HG02938 (cell line): ENCODE results near the gene RNF167.
"Not testable (repeated sequence)": the region's sequence is repeated elsewhere in the genome, so short reads cannot be mapped to it uniquely, and the experiment has no call there.

Experiments
- ATAC-seq: cut with Tn5 transposase; IDR thresholded peaks from one replicate; pipeline ENCODE4 v1.9.1; 2021; ENCODE audit warnings: mild to moderate bottlenecking, moderate library complexity; ENCODE audit not compliant: unreplicated experiment

The RNF167 gene

GRCh38 chr17:4901648-4902344 is 38.3 kb upstream of the RNF167 start:
- no peak for ATAC-seq

DNA sequence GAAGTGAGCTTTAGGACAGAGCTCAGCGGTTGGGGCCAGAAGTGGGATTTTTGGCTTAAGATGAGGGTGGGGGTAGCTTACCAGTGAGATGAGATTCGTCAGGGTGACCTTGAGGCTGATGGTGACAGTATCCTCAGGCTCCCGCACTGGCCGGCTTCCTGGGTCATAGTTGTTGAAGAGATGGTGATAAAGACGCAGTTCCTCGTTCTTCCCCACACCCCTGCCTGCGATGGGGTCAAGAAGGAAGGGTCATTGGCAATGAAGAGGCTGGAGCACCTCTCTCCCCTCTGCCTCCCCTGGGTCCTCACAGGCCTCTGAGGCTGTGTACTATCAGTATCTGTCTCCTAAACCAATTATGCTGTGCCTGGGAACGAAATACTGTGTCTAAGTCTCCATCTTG is 37.5 kb upstream of the RNF167 start:
- no peak for ATAC-seq

- ATAC-seq: no peak
These were observed 36.8 kb upstream of the RNF167 start, which contains the start of gene CHRNE for GRCh38 chr17:4903051-4903818. Gene CHRNE (minus strand): TSS chr17:4903098. CDS start chr17:4903063, 35 bp downstream.

DNA sequence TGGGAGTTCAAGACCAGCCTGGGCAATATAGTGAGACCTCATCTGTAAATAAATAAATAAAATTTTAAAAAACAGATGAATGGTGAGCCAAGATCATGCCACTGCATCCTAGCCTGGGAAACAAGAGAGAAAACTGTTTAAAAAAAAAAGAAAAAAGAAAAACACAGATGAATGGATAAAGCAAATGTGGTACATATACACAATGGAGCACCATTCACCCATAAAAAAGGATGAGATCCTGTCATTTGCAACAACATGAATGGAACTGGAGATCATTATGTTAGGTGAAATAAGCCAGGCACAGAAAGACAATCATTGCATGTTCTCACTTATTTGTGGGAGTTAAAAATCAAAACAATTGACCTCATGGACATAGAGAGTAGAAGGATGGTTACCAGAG is 33.4 kb upstream of the RNF167 start:
- not testable (repeated sequence) for ATAC-seq

DNA sequence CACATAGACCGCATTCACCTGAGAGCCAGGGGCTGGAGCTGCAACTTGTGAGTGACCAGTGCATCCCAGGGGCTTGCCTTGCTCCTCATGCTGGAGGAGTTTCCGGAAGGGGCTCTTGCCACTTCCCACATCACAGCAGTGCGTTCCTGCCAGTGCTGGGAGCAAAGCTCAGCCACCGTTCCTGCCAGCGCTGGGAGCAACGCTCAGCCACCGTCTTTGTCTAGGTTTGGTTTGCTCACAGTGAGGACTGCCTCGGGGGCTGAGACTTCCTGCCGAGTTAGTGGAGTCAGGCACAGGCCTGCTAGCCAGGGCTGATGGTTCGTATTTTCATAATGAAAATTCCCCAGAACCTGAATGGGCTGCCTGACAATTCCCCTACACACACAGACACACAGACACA is 31.8 kb upstream of the RNF167 start:
- no peak for ATAC-seq

GRCh38 chr17:4908711-4909496 is 31.2 kb upstream of the RNF167 start:
- ATAC-seq: no peak

- no peak for ATAC-seq
These were observed 26.1 kb upstream of the RNF167 start for GRCh38 chr17:4913994-4914393.

GRCh38 chr17:4914551-4914950 is 25.5 kb upstream of the RNF167 start:
- not testable (repeated sequence) for ATAC-seq

GRCh38 chr17:4919511-4920047 is 20.5 kb upstream of the RNF167 start:
- ATAC-seq: no peak

GRCh38 chr17:4920351-4921048 is 19.6 kb upstream of the RNF167 start:
- ATAC-seq: no peak

DNA sequence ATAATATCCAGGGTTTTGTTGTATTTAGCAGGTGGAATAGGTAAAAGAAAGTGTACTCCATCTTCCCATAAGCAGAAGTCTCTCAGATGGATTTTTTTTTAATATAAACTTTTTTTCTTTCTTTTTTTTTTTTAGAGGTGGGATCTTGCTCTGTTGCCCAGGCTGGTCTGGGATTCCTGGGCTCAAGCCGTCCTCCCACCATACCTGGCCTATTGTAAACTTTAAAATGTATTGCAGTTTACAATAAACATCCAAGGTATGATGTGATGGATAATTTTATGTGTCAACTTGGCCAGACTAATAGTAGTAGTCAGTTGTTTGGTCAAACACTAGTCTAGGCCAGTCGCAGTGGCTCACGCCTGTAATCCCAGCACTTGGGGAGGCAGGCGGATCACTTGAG is 18.7 kb upstream of the RNF167 start:
- ATAC-seq: no peak

DNA sequence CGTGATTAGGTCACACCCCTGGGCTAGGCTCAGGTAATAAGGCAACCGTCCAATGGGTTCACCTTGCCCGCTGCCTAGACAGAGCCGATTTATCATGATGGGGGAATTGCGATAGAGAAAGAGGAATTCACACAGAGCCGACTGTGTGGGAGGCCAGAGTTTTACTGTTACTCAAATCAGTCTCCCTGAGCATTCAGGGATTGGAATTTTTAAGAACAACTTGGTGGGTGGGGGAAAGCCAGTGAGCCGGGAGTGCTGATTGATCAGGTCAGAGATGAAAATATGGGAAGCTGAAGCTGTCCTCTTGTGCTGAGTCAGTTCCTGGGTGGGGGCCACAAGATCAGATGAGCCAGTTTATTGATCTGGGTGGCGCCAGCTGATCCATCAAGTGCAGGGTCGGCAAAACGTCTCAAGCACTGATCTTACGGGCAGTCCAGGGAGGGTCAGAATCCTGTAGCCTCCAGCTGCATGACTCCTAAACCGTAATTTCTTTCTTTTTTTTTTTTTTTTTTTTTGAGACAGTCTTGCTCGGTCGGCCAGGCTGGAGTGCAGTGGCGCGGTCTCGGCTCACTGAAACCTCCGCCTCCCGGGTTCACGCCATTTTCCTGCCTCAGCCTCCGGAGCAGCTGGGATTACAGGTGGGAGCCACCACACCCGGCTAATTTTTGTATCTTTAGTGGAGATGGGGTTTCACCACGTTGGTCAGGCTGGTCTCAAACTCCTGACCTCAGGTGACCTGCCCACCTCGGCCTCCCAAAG is 13.3 kb upstream of the RNF167 start:
- ATAC-seq: not testable (repeated sequence)

DNA sequence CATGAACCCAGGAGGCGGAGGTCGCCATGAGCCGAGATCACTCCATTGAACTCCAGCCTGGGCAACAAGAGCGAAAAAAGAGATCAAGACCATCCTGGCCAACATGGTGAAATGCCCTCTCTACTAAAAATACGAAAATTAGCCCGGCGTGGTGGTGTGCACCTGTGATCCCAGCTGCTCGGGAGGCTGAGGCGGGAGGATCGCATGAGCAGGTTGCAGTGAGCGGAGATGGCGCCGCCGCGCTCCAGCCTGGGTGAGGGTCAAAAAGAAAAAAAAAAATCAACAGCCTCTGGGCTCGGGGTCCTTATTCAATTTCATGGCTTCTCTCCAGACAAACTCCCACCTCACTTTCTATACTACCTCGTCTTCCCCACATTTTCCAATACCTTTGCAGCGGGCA is 11.2 kb upstream of the RNF167 start:
- no peak for ATAC-seq

DNA sequence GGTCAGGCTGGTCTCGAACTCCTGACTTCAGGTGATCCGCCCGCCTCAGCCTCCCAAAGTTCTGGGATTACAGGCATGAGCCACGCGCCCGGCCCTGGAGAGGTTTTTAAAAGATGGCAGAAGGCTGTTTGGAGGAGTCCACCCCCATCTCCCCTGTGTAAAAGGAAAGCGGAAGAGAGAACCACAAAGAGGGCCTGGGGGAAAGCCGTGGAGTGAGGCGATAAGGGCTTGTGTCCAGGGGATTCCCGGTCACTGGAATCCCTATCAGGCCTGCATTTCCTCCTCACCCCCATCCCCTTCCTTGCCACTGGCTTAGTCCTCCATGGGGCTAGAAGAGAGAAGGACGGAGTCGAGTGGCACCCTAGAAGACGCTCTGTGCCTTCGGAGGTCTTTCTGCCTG is 8.1 kb upstream of the RNF167 start, which contains the start of gene GP1BA:
Gene GP1BA, plus strand, starts transcription at position 315 of the 400 bp plus-strand sequence. CDS start 328 bp downstream, outside the sequence.
- no peak for ATAC-seq

DNA sequence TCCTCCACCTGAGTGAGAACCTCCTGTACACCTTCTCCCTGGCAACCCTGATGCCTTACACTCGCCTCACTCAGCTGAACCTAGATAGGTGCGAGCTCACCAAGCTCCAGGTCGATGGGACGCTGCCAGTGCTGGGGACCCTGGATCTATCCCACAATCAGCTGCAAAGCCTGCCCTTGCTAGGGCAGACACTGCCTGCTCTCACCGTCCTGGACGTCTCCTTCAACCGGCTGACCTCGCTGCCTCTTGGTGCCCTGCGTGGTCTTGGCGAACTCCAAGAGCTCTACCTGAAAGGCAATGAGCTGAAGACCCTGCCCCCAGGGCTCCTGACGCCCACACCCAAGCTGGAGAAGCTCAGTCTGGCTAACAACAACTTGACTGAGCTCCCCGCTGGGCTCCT is 7.3 kb upstream of the RNF167 start:
- ATAC-seq: no peak

GRCh38 chr17:4933646-4934045 is 6.4 kb upstream of the RNF167 start:
- no peak for ATAC-seq

DNA sequence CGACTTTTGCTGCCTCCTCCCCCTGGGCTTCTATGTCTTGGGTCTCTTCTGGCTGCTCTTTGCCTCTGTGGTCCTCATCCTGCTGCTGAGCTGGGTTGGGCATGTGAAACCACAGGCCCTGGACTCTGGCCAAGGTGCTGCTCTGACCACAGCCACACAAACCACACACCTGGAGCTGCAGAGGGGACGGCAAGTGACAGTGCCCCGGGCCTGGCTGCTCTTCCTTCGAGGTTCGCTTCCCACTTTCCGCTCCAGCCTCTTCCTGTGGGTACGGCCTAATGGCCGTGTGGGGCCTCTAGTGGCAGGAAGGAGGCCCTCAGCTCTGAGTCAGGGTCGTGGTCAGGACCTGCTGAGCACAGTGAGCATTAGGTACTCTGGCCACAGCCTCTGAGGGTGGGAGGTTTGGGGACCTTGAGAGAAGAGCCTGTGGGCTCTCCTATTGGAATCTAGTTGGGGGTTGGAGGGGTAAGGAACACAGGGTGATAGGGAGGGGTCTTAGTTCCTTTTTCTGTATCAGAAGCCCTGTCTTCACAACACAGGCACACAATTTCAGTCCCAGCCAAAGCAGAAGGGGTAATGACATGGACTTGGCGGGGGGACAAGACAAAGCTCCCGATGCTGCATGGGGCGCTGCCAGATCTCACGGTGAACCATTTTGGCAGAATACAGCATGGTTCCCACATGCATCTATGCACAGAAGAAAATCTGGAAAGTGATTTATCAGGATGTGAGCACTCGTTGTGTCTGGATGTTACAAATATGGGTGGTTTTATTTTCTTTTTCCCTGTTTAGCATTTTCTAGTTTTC is 5.7 kb upstream of the RNF167 start:
- no peak for ATAC-seq

DNA sequence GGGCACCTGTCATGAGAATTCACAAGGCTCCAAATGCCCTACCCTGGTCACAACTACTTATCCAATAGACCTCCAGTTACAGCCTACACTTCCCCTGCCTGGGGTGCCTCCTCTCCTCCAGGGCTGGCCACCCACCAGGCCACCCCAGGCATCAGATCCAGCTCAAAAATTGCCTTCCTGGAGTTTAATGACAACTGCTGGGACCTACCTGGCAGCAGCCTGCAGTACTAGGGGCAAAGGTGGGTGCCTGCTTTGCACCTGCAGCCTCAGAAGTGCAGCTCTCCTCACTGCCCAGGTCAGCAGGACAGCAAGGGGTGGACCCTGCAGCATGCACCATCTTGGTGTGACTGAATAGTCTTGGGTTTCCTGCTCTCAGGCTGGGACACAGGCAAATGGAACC is 4.4 kb upstream of the RNF167 start:
- no peak for ATAC-seq

GRCh38 chr17:4936436-4936835 is 3.6 kb upstream of the RNF167 start:
- no peak for ATAC-seq
